HG03097 (cell line): ENCODE data around the gene CNIH3.

Experiments
- ATAC-seq: cut with Tn5 transposase; IDR thresholded peaks from one replicate; pipeline ENCODE4 v1.9.1; 2021; ENCODE audit not compliant: unreplicated experiment, low FRiP score

CNIH3 gene

DNA sequence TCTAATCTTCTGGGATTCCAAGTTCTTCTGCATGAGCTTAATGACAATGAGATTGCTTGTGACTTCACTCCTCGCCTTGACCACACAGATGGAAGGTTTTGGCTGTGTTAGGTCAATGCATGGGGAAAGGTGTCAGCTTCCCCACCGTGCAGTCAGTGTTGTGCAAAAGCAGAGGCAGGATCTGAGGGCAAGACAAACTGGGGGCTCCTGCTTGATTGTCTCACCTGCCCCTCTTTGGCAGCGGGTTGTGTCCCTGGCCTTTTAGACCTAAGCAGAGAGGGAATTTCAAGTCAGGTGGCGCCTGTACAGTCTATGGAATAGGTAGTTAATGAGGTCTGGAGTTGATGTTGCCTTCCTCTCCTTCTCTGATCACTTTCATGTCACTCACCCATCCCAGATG is 150.1 kb downstream of the CNIH3 start:
- ATAC-seq: no peak

DNA sequence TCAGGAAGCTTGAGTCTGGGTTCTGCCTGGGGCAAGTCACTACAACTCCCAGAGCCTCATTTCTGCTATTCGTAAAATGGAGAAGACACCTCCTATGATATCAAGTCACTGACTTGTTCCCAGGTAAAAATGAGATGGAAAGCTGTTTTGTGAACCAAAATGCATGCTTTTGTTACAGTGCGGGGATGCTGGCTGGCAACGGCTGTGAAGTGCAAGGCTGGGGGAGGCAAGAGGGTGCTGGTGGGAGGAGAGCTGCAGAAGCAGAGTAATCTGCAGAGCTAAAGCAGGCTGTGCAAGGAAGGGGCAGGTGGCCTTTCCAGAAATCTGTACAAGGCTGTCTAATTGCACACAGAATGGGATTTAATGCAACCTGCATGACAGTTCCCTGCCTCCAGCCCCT is 150.9 kb downstream of the CNIH3 start:
- no peak for ATAC-seq

DNA sequence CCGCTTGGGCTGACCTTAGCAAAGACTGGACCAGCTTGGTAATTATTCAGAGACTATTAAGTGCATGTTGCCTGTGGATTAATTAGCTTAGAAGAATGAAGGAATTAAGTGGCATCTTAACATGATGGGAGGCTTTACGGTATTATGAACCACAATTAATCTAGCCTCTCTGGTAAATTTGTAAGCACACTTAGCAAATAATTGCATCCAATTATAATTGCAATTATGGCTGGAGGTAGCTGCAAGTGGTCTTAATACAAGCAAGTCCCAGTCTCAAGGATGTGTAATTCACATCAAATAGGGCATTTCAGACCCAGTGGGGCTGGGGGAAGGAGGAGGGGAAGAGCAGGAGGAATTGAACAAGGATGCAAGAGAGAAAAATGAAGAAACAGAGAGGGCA is 151.6 kb downstream of the CNIH3 start:
- ATAC-seq: no peak

DNA sequence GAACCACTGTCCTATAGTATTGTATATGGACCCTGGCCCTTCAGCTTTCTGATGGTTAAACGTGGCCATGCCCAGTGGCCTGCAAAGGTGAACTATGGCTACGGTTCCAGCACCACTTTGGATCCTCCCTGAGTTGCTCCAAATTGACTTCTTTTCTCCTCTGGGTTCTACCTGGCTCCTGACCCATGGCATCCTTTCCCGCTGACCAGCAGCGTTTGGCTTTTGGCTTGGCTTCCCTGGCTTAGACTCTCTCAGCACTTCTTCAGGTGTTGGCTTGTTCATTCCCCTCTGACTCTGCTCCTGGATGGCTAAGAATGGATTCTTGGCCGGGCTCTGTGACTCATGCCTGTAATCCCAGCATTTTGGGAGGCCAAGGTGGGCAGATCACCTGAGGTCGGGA is 152.9 kb downstream of the CNIH3 start:
- ATAC-seq: no peak

DNA sequence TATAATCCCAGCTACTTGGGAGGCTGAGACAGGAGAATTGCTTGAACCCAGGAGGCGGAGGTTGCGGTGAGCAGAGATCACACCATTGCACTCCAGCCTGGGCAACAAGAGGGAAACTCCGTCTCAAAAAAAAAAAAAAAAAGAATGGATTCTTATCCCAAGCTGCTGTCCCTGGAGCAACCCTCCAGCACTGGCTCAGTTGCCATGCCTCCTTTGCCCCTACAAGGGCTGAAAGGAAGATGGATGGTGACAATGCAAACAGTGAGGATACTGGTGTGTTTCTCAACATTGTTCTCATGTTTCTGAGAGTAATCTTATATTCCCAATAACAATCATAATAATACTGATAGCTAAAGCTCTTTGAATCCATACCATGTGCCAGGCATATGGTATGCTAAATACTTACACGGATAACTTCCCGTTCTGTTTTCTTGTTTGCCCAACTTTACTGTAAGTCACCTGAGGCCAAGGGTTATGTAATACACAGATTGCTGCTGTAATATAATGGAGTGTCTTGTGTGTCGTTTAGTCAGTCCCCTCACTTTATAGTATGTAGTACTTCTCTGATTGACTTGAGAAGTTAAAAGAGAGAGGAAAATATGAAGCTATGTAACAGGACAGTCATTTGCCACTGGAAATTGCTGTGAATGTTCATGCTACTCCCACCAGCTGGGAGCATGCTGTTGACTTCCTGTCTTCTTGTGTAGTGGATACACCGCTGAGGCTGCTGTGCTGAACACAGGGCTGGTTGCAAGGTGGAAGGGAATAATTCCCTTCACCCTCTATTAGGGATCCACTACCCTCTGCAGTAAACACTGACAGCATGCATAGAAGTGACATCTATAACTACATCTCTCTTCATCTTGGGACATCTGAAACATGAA is 153.6 kb downstream of the CNIH3 start:
- ATAC-seq: no peak

DNA sequence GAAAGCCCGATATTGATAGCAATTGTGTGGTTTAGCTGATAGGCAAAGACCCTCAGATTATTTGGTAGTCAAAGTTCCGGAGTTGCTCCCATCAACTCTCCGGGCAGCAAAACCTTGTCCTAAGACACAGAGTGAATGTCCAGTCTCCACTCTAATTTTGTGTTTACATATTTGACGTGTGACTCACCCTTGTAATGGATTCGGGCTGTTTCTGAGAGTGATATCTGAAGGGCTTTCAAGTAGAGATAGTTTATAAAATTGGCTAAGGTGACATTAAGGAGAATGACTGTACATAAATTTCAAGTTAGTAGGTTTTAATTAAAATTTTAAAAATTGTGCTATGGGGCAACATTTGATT is 154.2 kb downstream of the CNIH3 start:
- ATAC-seq: no peak

DNA sequence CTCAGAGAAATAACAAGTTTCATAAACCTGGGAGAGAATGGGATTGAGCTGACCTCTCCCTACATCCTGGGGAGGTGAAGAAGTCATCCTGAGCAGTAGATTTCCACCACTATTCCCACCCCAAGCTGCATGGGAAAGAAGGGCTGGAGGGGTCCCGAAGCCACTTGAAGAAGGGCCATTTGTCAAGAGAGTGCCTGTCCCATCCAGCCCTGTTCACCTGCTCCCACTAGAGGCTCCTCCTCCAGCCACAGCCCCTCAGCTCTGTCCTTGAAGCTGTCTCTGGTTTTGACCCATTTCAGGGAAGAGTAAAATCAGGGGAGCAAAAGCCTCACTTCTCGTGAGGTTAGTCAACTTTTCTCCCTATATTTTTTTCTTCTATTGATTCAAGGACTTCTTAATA is 157.5 kb downstream of the CNIH3 start:
- no peak for ATAC-seq

DNA sequence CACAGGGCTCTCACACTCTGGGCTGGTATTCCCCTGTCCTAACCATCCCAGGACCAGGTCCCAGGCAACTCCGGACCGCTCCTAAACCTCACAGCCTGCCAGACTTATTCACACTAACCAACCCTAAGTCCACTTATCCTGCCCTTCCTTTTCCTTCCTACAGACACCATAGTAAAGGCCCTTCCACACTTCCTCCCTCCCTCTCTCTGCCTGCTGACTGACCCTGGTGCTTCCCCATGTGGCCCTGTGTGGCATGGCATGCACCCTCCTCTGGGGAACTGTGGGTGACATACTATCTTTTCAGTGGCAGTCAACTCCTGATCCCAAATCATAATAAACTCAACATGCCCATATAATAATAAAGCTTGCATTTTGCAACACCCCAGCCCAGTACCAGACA is 158.3 kb downstream of the CNIH3 start:
- ATAC-seq: no peak

DNA sequence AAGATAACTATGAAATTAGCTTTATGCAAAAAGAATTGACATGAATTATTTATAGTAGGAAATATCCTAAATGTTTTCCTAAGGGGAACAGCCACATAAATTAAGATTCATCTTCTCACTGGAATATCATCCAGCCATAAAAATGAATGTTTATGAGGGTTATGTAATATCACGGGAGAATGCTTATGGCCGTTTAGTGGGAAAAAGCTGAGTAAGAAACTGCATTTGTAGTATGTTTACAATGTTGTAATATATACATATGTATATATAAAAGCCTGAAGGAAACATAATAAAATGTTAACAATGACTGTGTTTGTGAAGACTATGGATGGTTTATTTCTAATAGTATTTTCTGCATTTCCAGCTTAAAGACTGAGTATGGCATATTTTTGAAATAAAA is 161.1 kb downstream of the CNIH3 start:
- ATAC-seq: no peak

DNA sequence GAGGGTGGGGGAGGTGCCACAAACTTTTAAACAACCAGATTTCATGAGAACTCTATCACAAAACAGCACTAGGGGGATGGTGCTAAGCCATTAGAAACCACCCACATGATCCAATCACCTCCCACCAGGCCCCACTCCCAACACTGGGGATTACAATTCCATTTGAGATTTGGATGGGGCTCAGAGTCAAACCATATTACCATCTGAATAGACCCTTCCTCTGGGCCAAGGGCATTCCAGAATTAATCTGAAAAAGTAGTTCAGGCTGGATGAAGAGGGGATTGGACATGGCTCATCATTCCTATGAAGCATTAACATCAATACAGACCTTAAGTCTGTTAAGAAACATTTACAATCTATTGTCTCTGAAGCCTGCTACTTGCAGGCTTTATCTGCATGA is 163.4 kb downstream of the CNIH3 start:
- ATAC-seq: no peak

DNA sequence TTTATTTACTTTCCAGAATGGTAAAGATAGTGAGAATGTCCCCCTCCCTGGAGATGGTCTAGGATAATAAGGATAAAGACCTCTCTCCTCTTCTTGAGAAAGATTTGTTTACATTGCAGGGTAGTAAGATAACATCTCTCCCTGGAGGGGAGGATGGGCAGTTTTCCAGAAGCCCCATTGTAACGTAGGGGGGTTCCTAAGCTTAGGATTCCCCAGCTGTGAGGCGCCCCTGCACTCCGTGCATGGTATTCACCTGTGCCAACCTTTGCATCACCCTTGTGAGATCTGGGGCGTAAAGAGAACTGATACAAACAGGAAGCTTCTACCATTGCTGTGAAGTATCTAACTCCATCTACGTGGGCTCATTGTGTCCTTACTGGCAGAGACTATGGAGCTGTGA is 164.6 kb downstream of the CNIH3 start:
- ATAC-seq: no peak

DNA sequence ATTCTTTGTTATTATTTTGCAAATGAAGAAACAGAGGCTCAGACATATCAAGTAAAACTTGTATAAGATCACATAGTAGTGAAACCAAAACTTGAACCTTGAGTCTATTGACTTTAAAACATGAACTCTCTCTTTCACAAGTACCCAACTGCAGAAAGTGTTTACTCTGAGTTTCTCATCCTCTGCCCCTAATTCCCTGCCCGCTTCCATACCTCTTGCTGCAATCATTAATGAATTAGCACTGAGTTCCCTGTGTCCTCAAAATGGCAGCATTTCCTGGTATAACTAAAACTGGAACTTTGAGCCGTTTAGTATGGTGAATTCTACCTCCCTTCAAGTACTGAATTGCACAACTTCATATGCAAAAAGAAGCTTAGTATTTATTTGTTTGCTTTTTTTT is 165.7 kb downstream of the CNIH3 start:
- peak; percentile 38 for ATAC-seq

DNA sequence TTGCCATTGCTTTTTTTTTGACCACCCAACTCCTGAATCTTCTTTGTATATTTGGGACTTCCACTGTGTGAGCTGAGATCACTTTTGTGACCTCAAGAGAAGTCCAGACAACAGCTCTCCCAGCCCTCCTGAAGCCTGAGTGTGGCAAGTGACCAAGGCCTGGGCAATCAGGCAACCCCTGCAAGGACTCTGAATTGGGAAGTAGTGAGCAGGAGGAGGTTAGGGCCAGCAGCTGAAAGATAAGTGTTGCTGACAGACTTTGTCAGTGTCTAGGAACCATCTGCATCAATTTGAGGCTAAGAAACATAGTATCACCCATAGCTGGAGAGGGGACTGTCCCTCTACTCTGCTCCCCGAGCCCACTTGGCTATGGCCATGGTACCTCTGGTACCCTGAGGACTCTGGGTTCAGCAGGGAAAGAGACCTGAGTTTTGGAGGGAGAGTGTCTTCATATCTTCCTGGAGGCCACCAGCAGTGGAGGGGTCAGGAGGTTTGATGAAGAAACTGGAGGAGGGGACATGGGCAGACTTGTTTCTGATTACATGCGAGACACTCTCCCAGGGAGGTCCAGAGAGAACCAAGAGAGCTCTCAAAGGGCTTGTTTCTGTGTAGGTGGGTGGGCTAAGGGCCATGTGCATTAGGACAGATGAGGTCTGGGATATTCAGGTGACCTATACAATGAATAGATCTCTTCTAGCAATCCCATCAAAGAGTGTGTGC is 166.3 kb downstream of the CNIH3 start:
- no peak for ATAC-seq

DNA sequence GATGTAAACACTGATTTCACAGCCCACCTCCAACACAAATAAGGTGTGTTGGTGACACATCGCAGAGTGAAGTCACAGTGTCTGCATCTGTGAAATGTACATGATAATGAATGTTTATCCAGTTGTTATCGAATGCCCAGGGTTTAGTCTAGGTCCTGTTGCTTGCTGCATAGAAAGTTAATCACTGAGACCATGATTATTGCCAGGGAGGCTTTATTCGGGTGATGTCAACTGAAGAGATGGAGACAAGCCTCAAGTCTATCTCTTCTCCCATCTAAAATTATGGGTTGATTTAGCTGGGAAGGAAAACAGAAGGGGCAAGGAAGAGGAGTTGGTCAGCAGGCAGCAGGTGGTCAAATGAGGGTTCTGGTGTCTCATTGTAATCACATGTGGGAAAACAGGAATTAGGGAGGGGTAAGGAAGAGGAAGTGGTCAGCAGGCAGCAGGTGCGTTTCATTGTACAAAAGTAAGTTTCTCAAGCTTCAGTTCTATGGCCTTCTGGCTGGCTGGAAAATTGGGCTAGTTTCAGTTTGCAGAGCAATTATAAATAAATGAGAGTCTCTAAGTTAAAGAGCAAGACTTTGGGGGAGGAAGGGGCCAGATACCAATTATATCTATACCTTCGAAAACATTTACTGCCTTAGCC is 167.0 kb downstream of the CNIH3 start:
- peak; percentile 53 for ATAC-seq

DNA sequence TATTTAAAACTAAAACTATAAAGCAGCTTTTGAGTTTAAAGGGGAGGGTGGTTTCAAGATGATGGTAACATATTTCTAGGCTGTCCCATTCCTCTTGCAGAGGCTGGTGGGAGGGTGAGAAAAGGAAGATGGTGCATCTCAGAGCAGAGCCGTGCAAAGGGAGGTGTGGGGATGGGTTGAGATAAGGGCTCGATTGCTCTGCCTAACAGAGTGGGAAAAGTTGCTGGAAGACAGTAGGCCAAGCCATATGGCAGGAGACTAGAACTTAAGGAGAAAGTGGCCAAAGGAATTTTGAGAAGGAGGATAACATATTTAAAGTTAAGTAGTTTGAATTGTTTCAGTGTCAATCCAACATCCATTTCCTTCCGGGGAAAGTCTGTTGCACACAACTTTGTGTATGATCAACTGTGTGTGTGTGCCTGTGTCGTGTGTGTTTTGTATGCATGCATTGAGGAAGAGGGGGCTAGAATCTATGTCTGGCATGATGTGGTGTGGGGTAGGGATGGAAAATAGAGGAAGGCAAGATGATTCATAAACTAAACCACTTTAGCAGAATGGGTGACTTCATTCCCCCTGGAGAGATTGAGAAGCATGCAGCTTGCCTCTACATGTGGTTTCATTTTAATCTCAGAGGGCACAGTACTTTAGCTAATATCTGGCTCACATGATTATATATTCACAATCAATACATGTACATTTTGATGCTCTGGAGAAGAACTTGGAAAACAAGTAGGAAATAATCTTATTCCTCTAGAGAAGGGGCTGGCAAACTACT is 168.3 kb downstream of the CNIH3 start:
- ATAC-seq: no peak

DNA sequence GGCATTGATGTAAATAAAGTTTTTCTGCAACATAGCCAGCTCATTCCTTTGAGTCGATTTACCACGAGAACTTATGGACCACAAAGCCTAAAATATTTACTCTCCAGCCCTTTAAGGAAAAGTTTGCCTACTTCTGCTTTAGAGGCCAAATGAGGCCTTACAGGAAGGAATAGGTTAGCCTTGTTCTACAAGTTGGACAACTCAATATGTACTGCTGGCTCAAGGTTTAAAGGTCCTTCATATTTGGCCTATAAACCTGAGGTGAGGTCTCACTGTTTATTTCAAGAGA is 168.9 kb downstream of the CNIH3 start:
- ATAC-seq: no peak

DNA sequence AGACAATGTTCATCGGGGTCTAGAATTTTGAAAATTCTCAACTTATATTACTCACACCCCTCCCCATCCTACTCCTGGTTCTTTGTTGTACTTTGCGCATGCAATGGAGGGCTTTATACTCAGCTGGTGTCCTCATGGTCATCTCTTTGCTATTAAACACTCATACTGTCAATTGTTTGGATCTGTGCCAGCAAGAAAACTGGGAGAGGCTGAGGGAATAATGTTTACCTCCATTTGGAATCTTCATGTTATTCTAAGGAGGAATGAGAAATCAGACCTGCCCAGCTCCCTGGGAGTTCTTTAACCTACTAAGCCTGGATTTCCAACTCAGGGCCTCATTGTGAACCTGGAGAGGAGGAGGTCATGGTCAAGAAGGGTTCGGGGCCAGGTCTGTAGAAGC is 169.5 kb downstream of the CNIH3 start:
- no peak for ATAC-seq

DNA sequence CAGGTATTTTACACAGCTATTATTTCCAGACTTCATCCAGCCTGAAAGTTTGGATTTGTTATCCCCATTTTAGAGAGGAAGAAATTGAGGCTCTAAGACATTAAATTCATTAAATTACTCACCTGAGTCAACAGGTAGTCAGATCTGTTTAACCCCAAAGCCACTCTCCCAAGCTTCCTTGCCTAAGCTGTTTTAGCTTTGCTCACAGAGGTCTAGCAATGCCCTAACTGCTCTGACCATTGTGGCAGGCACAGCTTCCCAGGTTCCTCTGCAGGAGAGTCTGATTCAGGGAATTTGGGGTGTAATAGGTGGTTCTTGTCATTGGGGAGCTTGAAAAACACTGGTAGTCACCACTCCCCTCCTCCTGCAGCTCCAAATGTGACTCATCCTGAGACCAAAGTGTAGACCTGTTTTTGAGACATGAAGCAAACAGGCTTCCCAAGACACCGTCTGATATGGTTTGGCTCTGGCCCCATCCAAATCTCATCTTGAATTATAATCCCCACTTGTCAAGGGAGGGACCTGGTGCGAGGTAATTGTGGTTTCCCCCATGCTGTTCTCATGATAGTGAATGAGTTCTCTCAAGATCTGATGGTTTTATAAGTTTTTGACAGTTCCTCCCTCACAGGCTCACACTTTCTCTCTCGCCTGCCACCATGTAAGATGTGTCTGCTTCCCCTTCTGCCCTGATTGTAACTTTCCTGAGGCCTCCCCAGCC is 170.6 kb downstream of the CNIH3 start:
- no peak for ATAC-seq

DNA sequence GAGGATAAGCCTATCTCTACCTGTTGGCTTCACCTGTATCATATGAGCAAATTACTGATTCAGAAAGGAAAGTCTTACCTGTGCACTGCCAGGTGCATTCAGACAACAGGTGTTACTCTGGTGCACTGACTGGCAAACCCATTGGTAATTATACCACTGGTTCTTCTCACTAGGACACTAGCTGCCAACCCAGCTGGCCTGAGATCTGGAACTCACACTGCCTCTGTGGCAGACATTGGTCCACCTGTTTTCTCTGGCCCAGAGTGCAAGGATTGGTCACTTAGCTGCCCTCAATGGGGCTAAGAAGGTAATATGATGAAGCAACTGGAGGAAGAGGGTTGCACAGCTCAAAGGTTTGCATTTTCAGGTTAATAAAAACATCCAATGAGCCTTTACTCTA is 173.2 kb downstream of the CNIH3 start:
- ATAC-seq: no peak
